Cardiac fibroblast (primary cell): ENCODE results near the gene PDE4B.

ENCODE experiments used
- DNase-seq, 2 donors: peaks; one replicate each; pipeline versions ENCODE4 v3.0.0 to v3.0.0-alpha.2; 2010; ENCODE audit warnings: low read depth in 2 of 2
- H3K4me3 ChIP-seq, 2 donors: replicated peaks in 1 of 2; 1 replicate in 1 of 2; 2 replicates in 1 of 2; pipeline ENCODE4 v1.5.1; 2011; ENCODE audit warnings: low read depth in 2 of 2, low read length in 2 of 2, mild to moderate bottlenecking in 2 of 2, moderate library complexity in 1 of 2
- TF ChIP-seq, protein P1 (sequence below): IDR thresholded peaks from one replicate; pipeline ENCODE4 v1.5.1; 2011; ENCODE audit warnings: low read depth, mild to moderate bottlenecking, low read length, inconsistent platforms

PDE4B gene

DNA sequence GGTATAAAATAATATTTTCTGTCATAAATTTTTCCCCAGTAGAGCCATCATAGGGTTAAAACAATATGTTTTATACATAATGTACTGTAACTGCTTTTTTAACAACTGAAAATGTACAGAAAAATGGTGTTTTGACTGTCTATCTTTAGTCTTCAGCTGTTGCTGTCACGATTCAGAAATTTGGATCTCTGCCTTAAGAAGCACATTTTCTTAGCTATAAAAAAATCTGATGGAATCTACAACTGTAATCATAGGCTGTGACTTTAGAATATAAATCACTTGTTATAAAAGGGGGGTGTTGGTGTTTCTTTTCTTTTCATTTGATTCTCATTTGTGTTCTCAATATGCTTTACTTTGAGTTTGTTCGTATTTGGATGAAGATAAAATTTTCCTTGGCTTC lies 187.5 kb downstream of the PDE4B start:
- H3K4me3 ChIP-seq, result no peak overlapping the region
- TF ChIP-seq, protein P1, sequence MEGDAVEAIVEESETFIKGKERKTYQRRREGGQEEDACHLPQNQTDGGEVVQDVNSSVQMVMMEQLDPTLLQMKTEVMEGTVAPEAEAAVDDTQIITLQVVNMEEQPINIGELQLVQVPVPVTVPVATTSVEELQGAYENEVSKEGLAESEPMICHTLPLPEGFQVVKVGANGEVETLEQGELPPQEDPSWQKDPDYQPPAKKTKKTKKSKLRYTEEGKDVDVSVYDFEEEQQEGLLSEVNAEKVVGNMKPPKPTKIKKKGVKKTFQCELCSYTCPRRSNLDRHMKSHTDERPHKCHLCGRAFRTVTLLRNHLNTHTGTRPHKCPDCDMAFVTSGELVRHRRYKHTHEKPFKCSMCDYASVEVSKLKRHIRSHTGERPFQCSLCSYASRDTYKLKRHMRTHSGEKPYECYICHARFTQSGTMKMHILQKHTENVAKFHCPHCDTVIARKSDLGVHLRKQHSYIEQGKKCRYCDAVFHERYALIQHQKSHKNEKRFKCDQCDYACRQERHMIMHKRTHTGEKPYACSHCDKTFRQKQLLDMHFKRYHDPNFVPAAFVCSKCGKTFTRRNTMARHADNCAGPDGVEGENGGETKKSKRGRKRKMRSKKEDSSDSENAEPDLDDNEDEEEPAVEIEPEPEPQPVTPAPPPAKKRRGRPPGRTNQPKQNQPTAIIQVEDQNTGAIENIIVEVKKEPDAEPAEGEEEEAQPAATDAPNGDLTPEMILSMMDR, result no peak
- no peak for DNase-seq

DNA sequence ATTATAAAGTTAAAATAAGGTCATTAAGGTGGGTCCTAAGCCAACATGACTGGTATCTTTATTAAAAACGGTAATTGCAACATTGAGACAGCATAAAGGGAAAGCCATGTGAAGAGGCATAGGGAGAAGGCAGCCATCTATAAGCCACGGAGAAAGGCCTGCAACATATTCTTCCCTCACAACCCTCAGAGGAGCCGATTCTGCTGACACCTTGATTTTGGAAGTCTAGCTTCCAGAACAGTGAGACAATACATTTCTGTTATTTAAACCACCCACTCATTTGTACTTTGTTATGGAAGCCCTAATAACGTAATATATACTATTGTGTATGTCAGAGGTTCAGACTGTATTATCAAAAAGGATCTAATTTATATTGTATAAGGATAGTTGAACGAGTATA lies 190.8 kb downstream of the PDE4B start:
- no peak overlapping the region for H3K4me3 ChIP-seq
- TF ChIP-seq, protein P1, result no peak

DNA sequence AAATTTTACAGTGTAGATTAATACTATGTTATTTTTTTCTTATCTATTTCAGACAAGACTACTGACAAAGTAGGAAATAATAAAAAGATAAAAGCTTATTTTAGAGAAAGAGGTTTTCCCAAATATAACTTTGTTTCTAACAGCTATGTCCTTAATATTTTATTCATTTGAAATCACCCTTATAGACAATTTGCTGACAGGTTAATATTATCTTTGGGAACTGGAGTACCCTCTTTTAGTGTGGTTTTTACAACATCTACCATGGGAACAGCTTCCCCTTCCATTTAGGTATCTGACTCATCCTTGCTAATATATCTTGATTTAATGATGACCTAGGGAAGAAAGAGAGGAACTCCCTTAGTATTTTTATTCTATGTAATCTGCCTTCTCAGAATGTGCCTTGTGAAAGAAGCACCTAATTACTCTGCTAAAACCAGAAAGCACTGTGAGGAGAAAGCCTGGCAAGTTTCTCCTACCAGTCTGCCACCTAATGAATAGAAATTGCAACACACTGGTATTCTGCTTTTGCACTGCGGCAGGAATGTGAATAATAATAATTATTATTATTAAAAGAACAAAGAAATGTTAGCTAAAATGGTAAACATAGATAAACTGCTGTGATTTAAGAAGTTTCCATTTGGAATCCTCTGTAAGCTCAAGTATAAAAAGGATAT lies 192.8 kb downstream of the PDE4B start:
- no peak for DNase-seq
- TF ChIP-seq, protein P1, result no peak
- H3K4me3 ChIP-seq, result no peak overlapping the region

More for the DNA sequence above, 190.8 kb downstream of the PDE4B start:
- DNase-seq, result no peak

DNA sequence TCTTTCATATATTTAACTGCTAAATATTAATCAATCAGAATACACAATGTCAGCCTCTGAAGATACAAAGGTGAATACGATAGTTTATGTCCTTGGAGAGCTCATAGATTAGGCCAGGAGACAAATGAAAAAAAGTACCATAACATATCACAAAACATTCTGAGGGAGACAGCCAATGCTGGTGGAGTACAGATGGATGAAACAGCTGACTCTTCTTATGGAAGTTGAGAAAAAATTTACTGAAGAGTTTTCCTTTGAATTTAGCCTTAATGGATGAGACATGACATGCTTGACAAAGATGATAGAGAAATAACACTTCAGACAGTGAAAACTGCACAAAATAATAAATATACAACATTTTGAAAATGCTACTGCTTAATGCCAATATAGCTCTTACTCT lies 193.5 kb downstream of the PDE4B start:
- H3K4me3 ChIP-seq, result no peak overlapping the region
- TF ChIP-seq, protein P1, result no peak
- DNase-seq, result no peak

DNA sequence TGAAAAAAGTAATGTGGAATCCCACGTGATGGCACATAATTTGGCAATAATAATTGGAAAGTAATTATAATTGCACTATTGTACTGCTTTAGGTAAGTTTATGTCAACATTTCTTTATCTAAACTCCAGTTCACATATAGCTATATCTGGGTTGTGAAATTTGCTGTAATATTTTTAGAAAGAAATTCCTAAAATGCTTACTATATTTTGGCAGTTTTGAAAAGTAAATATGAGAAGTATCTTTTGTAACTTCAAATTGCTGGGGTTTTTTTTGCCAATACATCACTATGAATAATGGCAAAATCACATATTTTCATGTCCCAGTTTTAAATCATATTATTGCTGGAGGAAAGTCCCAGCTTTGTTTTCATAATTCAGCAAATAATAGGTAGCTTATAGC lies 197.5 kb downstream of the PDE4B start:
- DNase-seq, result no peak

DNA sequence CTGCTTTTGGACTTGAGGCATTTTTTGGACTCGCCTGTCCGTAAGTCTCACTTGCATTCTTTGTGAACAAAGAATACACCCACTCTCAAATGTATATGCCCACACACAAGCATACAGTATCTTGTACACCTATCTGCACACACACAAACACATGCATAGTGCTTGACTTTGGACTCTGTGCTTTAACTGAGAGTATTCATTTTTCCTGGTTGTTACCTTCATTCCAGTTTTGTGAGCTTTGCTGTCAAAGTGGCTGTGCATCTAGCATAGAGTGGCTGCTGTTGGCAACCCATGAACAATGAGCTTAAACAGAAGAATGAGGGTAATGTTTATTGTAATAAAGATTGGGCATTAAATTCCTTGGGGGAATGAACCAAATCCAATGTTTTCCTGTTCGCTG lies 199.0 kb downstream of the PDE4B start:
- no peak overlapping the region for H3K4me3 ChIP-seq
- TF ChIP-seq, protein P1, result no peak
- no peak for DNase-seq

More for the DNA sequence above, 197.5 kb downstream of the PDE4B start:
- no peak overlapping the region for H3K4me3 ChIP-seq
- TF ChIP-seq, protein P1, result no peak
